HG03575 (cell line): ENCODE results near the gene B4GALNT3.

Experiments used
- ATAC-seq: cut with Tn5 transposase; IDR thresholded peaks from one replicate; pipeline ENCODE4 v1.9.1; 2021; ENCODE audit not compliant: unreplicated experiment, insufficient number of reproducible peaks, low FRiP score; ENCODE audit errors: extremely low read depth

B4GALNT3 gene

GRCh38 chr12:503111-503761, 43.5 kb downstream of the B4GALNT3 start:
- no peak for ATAC-seq

- no peak for ATAC-seq
Observed at GRCh38 chr12:505221-505620, 45.5 kb downstream of the B4GALNT3 start.

- ATAC-seq = no peak
Observed at GRCh38 chr12:507391-507796, 47.7 kb downstream of the B4GALNT3 start.

GRCh38 chr12:508145-508544, 48.4 kb downstream of the B4GALNT3 start:
- no peak for ATAC-seq

- ATAC-seq = no peak
Observed at GRCh38 chr12:508795-509194, 49.1 kb downstream of the B4GALNT3 start.

- no peak for ATAC-seq
Observed at GRCh38 chr12:509500-509899, 49.8 kb downstream of the B4GALNT3 start.

- no peak for ATAC-seq
Observed at GRCh38 chr12:510071-510825, 50.5 kb downstream of the B4GALNT3 start.

GRCh38 chr12:512933-513332, 53.2 kb downstream of the B4GALNT3 start:
- ATAC-seq = no peak

GRCh38 chr12:513446-513845, 53.7 kb downstream of the B4GALNT3 start:
- no peak for ATAC-seq

GRCh38 chr12:517538-517937, 57.8 kb downstream of the B4GALNT3 start:
- no peak for ATAC-seq

- ATAC-seq = no peak
Observed at GRCh38 chr12:520119-520518, 60.4 kb downstream of the B4GALNT3 start.

- no peak for ATAC-seq
Observed at GRCh38 chr12:522692-523378, 63.1 kb downstream of the B4GALNT3 start.

GRCh38 chr12:524167-524951, 64.6 kb downstream of the B4GALNT3 start:
- ATAC-seq = no peak

- no peak for ATAC-seq
Observed at GRCh38 chr12:526089-526488, 66.3 kb downstream of the B4GALNT3 start.

GRCh38 chr12:527241-527640, 67.5 kb downstream of the B4GALNT3 start:
- ATAC-seq = no peak

GRCh38 chr12:527729-528128, 68.0 kb downstream of the B4GALNT3 start:
- no peak for ATAC-seq

GRCh38 chr12:530308-530707, 70.6 kb downstream of the B4GALNT3 start:
- ATAC-seq = no peak

- ATAC-seq = no peak
Observed at GRCh38 chr12:530821-531220, 71.1 kb downstream of the B4GALNT3 start.

GRCh38 chr12:531951-532585, 72.3 kb downstream of the B4GALNT3 start:
- no peak for ATAC-seq
